ENCODE data around the gene POLA1. TPM values are rescaled to one million over a fixed set of nuclear protein-coding genes. Genes with fewer than 3 reads are reported as not detected.

Gene POLA1
- total RNA-seq, 2 donors from 2014 or later, result 6.7 to 7.2 TPM

DNA sequence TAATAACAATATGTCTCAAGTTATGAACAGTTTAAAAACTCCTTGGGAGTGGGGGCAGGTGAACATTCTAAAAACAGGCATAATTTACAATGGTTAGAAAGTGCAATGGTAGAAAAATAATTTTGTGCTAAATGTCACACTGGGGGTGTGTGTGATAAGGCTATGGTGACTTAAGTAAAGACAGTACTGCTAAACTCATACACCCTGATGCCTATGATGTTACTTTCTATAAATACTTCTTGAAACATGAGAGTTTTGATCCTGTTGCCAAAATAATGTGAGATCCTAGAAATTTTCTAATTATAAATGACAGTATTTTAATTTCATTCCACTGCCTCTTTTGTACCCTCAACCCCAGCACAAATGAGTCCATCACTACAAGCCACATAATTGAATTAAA is 144.2 kb downstream of the POLA1 start:
- H3K27ac ChIP-seq, result no peak overlapping the region
- no peak overlapping the region for H3K4me3 ChIP-seq
- H3K9me3 ChIP-seq, result no peaks in the 10 kb centered on the region
- no peaks in the 10 kb centered on the region for H3K36me3 ChIP-seq
- H3K4me1 ChIP-seq, result no peaks in the 10 kb centered on the region
- no peaks in the 10 kb centered on the region for H3K27me3 ChIP-seq
- TF ChIP-seq CTCF (IDR thresholded peaks at IDR 0.05), result no peak
- no peak for DNase-seq (ENCODE audit: low spot score)

DNA sequence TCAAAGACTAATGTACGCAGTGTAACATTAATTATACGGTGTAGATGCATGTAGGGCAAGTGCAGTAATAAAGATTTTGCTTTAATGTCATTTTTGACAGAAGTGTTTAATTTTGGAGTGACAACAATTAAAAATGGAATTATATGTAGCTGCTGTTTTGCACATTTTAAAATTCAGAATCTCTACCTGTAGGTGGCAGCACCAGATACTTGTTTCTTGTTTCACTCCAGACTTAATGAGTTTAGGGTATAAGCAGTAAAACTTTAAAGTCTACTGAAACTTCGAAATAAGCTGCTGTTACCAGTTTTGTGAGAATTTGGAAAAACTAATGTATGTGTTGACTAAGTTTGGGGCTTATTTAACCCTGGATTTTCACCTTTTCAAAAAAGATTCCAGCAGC is 144.9 kb downstream of the POLA1 start:
- DNase-seq (ENCODE audit: low spot score), result no peak
- Histone ChIP-seq H3K4me3 (no peak overlapping the region), H3K36me3 (no peaks in the 10 kb centered on the region), H3K4me1 (no peaks in the 10 kb centered on the region), H3K27ac (no peak overlapping the region), H3K27me3 (no peaks in the 10 kb centered on the region), H3K9me3 (no peaks in the 10 kb centered on the region)
- peak; percentile 60 to 70 for TF ChIP-seq CTCF (IDR thresholded peaks at IDR 0.05)

- no peak for DNase-seq (ENCODE audit: low spot score)
- Histone ChIP-seq H3K4me1 (no peaks in the 10 kb centered on the region), H3K27me3 (no peaks in the 10 kb centered on the region), H3K36me3 (no peaks in the 10 kb centered on the region), H3K27ac (no peak overlapping the region), H3K4me3 (no peak overlapping the region), H3K9me3 (no peaks in the 10 kb centered on the region)
- TF ChIP-seq CTCF (IDR thresholded peaks at IDR 0.05), result no peak
Observed at GRCh38 chrX:24839331-24839730, 145.6 kb downstream of the POLA1 start.

DNA sequence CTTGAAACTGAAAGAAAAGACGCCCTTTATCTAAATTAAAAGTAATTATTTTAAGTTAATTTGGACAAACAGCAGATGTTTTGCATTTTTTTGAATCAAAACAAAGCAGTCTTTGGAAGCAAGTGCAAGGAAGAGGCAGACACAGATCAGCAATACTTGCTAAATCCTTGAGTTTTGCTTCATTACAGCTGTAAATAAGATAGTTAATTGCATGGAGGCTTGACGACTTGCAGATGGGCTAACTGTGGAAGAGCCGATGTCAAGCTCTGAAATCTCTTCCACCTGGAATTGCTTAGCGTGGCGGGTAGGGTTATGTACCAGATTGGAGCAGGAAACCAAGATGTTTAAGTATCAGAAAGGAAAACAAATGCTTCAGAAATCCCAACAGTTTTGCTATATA is 148.8 kb downstream of the POLA1 start:
- Histone ChIP-seq H3K27ac (no peak overlapping the region), H3K9me3 (no peaks in the 10 kb centered on the region), H3K27me3 (no peaks in the 10 kb centered on the region), H3K36me3 (no peaks in the 10 kb centered on the region), H3K4me1 (no peaks in the 10 kb centered on the region), H3K4me3 (no peak overlapping the region)
- no peak for TF ChIP-seq CTCF (IDR thresholded peaks at IDR 0.05)
- DNase-seq (ENCODE audit: low spot score), result no peak

DNA sequence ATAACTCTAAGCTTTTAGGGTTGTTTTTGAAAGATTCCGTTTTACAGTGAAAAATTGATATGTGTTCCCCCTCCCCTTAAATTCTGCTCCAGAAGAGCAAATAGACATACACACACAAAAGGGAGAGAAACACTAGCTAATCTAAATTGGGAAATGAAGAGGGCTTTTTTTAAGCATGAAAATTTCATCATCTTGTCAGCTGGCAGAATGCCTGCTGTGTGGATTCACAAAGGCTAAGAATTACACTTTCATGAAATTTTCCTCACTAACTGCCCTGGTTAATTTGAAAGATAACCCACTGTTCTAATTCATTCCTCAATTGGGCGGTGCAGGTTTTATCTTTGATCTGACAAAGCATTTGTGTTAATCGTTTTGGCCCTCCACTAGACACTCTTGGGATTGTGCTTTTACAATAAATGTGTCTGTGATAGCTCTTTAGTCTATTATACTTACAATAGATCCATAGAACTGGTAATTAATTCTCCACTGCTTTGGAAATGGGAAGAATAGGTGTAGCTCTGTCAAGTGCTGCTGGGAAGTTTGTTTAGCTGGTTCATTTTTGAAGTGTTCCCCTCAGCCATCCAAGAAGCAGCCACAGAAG is 152.9 kb downstream of the POLA1 start:
- Histone ChIP-seq H3K36me3 (no peaks in the 10 kb centered on the region), H3K4me1 (no peaks in the 10 kb centered on the region), H3K27me3 (no peaks in the 10 kb centered on the region), H3K9me3 (no peaks in the 10 kb centered on the region), H3K27ac (no peak overlapping the region), H3K4me3 (no peak overlapping the region)
- no peak for DNase-seq (ENCODE audit: low spot score)
- no peak for TF ChIP-seq CTCF (IDR thresholded peaks at IDR 0.05)

DNA sequence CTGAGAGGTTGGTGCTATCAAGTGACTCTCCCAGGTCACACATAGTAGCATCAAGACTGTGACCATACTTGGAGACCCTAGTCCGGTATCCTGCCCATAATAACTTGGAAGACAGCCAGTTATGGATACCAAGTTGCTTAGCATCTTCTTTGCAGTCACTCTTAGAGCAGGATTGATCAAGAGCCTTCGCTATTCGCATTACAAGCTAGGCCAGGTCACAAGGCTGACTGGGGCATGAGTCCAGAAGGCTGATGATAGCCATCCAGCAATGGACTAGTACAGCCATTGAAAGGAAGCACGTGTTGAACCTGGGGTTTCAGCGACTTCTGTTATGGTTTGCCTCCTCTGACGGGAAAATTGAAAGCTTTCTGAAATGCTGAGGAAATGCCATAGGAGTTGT is 157.6 kb downstream of the POLA1 start:
- Histone ChIP-seq H3K36me3 (no peaks in the 10 kb centered on the region), H3K27ac (no peak overlapping the region), H3K9me3 (no peaks in the 10 kb centered on the region), H3K4me1 (no peaks in the 10 kb centered on the region), H3K4me3 (no peak overlapping the region), H3K27me3 (no peaks in the 10 kb centered on the region)
- TF ChIP-seq CTCF (IDR thresholded peaks at IDR 0.05), result no peak
- no peak for DNase-seq (ENCODE audit: low spot score)
